Hematopoietic multipotent progenitor cell treated with erythropoietin and hydrocortisone succinate and interleukin-3 and kit ligand, for 17 days (in vitro differentiated cells): ENCODE data around the gene EFNA4.
A peak's percentile ranks its signal among the peaks of the same experiment; 100 is the strongest.
"Not testable (repeated sequence)": the region's sequence is repeated elsewhere in the genome, so short reads cannot be mapped to it uniquely, and the experiment has no call there.

Source experiments
- DNase-seq: peaks from one replicate; pipeline ENCODE4 v3.0.0-alpha.2; 2015; ENCODE audit warnings: low spot score

The EFNA4 gene

DNA sequence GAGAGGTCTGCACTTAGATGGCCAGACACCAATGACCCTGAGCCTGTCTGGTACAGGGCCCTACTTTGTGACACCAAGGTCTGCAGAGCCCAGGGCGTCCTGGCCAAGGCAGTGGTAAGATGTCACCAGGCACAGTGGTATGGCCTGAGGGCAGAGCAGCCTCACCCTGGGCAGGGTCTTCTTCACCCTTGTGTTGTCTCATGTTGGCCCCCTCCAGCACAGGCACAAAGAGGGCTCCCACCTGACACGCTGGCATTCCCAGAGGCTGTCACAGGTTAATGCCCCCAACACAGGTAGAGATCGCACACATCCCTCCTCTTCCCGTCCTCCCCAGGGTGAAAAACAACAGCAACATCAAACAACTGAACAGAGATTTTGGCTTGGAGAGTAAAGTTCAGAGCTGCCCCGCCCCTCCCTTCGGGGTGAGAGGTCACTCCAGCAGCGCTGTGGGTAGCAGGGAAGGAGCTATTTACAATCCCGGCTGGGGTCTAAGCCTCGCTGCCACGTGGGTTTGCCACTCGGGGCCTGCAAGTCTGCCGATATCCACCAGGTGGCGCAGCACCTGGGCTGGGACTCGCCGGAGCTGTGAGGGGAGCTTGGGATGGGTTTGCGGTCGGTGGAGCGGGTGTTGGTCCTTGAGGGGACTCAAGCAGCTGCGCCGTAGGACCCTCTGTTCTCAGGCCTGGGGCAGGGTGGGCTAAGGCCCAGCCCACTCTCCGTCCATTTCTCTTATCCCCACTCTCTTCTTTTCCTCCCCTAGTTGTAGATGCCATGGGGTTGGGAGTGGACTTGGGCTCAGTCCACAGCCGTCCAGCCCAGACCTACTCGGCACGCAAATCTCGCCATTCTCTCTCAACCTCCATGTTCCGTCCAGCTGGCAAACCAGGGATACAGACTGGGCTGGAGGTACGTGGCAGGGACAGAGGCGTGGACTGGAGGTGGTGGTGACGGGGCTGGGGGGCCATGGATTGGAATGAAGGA is 27.8 kb downstream of the EFNA4 start:
- DNase-seq, result peak; percentile 82

DNA sequence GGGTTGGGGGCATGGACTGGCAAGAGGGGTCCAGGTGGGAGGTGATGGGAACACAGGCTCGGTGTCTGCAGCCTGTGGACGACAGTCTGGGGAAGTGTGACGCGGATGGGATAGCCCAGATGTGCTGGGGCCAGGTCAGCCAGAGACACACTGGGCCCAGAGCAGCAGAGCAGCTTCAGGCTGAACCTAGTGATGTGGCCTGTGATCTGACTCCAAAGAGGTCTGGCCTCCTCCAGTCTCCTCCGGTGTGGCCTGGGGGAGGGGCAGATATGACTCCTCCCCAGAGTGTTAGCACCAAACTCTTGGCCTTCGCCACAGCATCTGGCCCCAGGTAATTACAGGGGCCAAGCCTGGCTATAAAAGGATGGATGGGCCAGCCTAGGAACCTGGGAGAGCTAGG is 28.6 kb downstream of the EFNA4 start:
- no peak for DNase-seq

DNA sequence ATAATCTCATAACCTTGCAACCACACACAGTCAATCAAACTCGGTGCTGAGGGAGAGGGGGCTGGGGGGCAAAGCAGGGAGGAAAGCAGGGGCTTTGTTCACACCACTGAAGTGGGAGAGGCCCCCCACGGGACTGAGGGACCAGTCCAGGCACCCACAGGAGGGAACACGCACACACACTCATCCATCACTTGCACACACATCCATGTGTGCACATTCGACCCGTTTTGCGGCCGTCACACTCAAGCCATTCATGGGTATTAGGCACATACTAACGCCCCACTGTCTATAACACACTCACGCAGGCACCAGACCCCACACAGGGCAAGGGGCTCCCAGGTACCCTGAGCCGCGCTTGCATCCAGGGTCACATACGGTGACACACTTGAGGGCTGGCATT is 29.1 kb downstream of the EFNA4 start:
- no peak for DNase-seq

DNA sequence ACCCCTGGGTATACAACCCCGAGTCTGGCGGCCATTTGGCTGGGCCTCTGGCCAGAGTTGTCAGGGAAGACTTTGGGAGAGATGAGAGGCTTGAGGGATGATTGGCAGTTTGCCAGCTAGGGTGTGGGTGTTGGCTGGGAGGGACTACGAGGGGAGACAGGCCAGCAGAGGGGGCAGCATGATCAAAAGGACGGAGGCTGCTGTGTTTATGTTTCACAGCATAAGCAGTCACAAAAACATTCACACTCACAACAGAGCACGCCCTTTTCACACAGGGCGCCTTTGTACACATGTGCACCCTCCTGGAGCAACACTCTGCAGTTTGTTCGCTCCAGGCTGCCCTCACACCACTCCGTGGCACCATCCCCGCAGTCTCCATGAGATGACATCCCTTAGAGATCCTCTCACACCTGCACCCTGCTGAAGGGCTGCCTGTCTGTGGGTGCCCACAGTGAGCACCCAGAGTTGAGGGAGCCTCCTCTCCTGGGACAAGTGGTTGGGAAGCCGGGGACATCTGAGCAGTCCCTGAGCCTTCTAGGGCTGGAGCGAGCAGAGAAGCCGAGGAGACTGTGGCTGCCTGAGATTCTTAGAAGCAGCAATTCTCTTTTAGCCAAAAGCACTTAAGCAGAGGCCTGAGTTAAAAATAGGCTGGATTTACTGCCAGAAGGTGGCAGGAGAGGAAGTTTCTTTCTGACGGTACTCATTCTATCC is 30.5 kb downstream of the EFNA4 start:
- peak; percentile 46 for DNase-seq

DNA sequence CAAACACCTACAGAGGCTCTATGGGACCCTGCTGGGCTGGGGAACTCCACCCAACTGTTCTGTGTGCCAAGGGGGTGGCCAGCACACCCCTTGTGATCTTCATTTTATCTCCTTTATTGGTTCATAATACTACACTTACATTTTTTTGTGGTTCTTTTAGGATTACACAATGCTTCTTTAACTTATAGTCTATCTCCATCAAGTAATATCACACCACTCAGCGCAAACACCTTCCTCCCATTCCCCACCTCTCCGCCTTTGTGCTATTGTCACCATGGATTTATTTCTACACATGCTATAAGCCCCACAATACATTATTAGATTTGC is 31.0 kb downstream of the EFNA4 start:
- DNase-seq, result no peak

DNA sequence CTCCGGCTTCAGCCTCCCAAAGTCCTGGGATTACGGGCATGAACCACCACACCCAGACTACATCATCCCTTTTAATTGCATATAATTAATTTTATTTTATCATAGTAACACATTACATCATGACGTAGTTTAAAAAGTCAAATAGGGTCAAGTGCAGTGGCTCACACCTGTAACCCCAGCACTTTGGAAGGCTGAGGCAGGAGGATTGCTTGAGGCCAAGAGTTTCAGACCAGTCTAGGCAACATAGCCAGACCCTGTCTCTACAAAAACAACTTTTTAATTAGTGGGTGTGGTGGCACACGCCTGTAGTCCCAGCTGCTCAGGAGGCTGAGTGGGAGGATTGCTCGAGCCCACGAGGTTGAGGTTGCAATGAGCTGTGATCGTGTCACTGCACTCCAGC is 35.8 kb downstream of the EFNA4 start:
- DNase-seq, result no peak

DNA sequence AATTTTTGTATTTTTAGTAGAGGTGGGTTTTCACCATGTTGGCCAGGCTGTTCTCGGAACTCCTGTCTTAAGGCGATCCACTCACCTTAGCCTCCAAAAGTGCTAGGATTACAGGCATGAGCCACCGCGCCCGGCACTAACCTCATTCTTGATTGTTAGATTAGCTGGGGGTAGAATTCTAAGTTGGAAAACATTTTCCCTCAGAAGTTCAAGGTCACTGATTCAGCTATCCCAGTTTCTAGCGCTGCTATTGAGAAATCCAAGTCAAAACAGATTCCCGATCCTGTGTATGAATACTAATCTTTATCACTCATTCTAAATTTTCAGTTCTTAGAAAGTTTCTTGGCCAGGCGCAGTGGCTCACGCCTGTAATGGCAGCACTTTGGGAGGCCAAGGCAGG is 39.8 kb downstream of the EFNA4 start:
- no peak for DNase-seq

DNA sequence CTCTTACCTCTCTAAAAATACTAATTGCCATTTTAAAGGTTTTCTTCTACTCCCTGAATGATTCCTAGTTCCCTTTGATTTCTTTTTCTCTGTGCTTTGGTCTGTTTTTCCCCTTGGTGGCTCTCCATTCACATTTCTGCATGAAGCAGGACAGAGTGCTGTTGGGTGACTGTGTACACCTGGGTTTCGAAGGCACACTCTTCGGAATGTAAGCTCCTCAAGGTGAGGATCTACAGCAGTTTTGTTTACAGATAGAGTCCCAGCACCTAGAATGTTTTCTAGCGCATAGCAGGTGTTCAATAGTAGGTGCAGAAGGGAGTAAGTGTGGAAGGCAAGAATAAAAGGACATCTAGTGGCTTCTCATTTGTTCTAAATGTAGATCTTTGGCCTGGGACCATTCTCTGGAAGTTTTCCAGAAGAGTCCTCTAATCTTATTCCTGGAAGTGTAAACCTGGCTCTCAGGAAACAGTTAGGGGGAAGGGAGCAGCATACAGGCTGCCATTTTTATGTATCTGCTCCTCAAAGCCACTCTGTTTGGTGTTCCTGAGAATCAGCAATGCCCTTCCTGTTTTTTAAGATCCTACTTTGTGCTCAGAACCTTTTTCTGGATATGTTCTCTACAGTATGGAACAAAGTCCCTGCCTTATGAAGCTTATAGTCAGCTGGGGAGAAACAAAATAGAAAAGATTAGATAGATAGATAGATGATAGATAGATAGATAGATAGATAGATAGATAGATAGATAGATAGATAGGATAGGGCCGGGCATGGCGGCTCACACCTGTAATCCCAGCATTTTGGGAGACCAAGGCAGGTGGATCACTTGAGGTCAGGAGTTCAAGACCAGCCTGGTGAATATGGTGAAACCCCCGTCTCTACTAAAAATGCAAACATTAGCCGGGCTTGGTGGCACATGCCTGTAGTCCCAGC is 41.3 kb downstream of the EFNA4 start:
- no peak for DNase-seq

DNA sequence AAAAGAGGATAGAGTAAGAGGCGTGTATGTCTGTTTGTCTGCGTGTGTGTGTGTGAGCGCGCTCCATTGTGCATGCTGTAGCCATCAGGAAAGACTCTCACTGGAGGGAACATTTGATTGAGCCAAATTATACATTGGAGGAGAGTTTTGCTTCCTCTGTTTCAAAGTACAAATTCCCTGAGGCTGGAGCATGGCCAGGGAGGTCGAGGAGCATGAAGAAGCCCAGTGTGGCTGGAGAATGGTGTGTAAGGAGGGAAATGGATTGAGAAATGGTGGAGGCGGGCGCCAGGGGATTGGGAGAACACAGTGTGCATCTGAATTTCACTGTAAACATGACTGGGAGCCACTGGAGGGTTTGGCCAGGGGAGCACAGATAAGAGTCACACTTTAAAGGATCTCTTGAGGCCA is 42.1 kb downstream of the EFNA4 start:
- DNase-seq, result no peak

DNA sequence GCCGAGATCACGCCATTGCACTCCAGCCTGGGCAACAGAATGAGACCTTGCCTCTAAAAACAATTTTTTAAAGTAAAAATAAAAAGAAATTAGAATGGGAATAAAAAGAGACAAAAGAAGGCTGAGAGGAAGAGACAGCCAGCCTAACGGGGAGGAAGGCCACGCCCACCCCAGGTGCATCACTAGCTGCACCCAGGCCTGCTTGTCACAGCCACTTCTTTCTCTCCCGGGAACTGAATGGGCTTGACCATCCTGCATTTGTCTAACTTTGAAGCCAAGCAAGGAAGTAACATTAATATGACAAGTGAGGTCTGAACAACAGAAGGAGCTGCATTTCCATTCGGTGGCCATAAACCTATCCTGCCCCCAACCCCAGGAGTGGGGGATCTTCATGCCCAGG is 43.3 kb downstream of the EFNA4 start:
- no peak for DNase-seq

DNA sequence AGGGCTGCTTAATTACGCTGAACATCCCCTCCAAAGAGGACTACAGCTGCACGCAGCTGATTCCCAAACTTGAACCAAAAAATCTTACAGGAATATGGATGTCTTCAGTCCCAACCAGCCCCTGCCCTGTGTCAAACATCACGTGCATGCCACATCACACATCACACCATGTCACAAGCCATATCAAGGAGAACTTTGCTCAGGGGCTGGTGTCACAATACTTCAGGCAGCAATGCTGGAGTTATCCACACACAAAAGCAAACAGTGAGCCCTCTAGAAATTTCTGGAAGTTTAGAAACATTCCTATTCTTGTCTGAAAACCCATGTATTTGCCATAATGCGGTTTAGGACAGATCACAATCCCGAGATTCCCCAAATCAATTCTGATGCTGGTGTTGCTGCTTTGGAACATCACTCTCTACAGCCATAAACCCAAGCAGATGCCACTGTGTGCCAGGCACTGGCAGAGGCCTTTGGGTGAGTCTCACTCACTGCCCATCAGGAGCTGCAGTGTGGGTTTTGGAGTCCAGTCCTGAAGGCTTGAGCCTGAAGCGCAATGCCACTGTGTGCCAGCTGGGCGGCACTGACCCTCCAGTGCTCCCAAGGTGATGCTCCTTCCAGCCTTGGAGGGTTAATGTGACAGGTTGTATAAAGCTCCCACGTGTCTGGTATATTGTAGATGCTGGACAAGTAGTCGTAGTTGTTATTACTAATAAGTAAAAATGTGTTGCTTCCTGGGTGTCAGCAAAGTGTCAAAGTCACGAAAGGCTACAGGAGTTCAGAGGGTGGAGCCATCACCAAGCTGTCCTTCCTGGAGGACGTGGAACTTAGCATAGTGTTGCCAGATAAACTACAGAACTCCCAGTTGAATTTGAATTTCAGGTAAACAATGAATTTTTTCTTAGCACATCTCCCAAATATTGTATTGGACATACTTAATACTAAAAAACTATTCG is 44.0 kb downstream of the EFNA4 start:
- DNase-seq, result no peak

DNA sequence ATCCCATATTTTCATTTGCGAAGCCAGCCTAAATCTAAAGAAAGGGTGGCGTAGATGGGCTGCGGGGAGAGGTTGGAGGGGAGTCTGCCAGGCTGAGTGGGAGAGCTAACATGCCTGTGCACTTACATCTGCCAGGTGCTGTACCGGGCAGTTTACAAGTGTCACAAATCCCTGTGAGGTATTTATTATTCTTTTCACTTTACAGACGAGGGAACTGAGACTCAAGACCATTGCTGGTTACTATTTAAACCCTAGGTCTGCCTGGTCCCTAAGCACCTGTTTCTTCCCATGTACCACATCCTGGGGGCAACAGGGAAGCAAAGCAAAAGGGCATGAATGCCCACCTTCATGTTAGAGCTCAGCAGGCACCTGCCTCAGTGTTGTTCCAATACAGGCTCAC is 44.8 kb downstream of the EFNA4 start:
- no peak for DNase-seq

DNA sequence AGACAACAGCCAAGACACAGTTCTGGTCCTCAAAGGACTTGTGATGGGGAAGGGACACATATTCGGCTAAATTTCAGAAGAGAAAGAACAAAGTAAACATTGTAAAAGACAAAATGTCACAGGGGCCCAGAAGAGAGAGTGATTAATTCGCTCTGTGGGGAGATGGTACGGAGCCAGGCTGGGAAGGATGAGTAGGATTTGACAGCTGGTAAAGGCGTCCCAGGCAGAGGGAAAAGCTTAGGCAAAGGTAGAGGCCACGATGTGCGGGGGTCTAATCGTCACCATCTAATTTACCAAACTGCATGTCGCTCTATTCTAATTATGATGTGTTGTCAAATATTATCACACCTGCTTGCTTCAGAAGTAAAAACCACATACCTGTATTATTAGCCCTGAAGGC is 46.8 kb downstream of the EFNA4 start:
- no peak for DNase-seq

DNA sequence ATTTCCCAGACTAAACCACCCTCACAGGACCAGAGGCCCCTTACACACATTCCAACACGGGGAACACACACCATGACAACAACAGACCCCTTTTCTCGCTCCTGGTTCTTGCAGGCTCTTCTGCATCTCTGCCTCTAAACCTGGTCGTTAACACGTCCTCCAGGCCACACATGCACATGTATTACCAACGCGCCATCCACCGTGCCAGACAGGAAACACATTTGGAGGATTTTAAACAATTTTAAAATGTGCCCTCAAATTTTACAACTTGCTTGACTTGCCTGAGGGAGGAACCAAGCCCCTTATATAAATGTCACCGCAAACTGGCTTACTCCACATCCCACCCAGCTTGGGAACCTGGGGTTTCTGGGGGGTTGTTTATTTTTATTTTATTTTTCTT is 47.3 kb downstream of the EFNA4 start:
- no peak for DNase-seq

DNA sequence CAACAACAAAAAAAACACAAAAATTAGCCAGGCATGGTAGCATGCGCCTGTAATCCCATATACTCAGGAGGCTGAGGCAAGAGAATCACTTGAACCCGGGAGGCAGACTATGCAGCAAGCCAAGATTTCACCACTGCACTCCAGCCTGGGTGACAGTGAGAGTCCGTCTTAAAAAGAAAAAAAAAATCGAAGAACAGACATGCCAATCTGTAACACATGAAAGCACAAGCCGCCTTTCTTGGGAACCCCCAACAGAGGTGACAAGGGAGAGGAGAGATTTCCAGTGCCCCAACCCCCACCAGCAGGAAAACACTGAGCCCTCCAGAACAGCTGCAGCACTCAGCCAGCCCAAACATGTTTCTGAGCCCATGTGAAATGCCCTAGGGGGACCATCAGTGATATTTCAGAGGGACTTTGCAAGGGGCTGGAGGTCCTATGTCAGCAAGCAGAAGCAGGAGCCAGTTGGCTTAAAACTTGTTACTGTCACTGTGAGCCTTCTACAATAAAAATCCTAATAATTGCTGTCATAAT is 50.0 kb downstream of the EFNA4 start:
- DNase-seq, result no peak

DNA sequence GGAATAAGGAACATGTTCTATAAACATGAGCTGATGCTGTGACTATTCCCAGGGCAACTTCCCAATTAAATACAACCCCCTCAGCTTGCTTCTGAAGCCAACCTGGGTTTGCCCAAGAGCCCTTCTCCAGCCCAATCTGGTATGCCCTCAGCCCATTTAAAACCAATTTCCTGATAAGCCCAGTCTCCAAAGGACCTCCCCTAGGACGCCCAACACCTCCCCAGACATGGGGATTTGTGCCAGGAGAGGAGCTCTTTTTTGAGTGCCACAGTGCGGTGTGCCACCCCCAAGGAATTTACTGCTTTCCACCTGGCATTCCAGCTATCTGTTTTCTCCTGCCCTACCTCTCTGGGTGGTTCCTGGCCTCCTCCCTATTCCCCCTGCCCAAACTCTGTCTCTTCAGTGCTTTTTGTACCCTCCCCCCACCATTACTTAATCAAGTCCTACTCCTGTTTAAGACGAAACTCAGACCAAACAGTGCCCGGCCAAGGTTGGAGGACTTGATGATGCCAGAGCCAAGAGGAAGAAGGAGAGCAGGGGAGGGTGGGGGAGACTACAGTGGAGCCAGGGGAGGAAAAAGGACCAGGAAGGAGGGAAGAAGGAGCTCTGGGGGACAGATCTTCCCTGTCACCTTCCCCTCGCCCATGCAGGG is 52.7 kb downstream of the EFNA4 start:
- DNase-seq, result no peak

DNA sequence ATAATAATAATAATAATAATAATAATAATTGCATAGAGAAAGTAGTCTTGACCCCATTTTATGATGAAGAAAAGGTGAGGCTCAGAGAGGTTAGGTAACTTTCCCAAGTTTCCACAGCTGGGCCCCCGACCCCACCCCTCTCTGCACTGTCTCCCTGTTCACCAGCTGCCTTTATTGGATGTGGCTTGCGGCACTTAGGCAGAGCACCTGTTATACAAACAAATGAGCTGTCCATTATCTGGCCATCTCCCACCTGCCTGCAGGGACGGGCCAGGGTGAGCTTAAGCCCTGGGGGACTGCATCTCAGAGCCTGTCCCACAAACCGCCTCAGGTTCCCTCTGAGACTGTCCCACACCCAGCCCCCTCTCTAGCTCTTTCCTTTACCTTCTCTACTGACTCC is 54.1 kb downstream of the EFNA4 start:
- no peak for DNase-seq

DNA sequence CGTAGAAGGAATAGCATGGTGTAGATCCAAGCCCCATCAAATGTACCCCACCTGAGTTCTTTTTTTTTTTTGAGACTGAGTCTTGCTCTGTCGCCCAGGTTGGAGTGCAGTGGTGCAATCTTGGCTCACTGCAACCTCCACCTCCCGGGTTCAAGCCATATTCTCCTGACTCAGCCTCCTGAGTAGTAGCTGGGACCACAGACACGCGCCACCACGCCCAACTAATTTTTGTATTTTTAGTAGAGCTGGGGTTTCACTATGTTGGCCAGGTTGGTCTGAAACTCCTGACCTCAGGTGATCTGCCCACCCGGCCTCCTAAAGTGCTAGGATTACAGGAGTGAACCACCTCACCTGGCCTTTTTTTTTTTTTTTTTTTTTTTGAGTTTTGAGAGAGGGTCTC is 54.5 kb downstream of the EFNA4 start:
- not testable (repeated sequence) for DNase-seq
